Tibial nerve (tissue), 4 donors: ENCODE measurements around the gene FAM209A. TPM values are rescaled to one million over a fixed set of nuclear protein-coding genes. Genes with fewer than 3 reads are reported as not detected.

Experiments used
- DNase-seq, 2 donors: peaks; one replicate each; pipeline ENCODE4 v3.0.0-alpha.2; 2019; ENCODE audit warnings: low spot score in 2 of 2
- H3K27ac ChIP-seq, 4 donors: fragments of 200-600 bp; sonication (generic) in 3 of 4; one replicate each; pipeline ENCODE4 v1.5.1; 2017 to 2019; ENCODE audit warnings: mild to moderate bottlenecking in 1 of 4
- H3K27me3 ChIP-seq, 2 donors: fragments of 200-600 bp; sonication (generic) in 1 of 2; one replicate each; pipeline versions ENCODE4 v1.5.1 to v1.6.0; 2017 to 2019
- H3K36me3 ChIP-seq, 3 donors: fragments of 200-600 bp; sonication (generic); one replicate each; pipeline ENCODE4 v1.5.1; 2018 to 2019
- H3K4me1 ChIP-seq, 4 donors: fragments of 200-600 bp; sonication (generic) in 3 of 4; one replicate each; pipeline ENCODE4 v1.5.1; 2017 to 2019
- H3K4me3 ChIP-seq, 4 donors: fragments of 200-600 bp; sonication (generic) in 3 of 4; one replicate each; pipeline ENCODE4 v1.5.1; 2017 to 2019; ENCODE audit warnings: mild to moderate bottlenecking in 1 of 4, moderate library complexity in 1 of 4
- H3K9me3 ChIP-seq, 4 donors: fragments of 200-600 bp; sonication (generic) in 3 of 4; one replicate each; pipeline ENCODE4 v1.5.1; 2017 to 2019
- CTCF ChIP-seq, 5 experiments: fragments of 200-600 bp in 3 of 5; fragments of 450-650 bp in 2 of 5; sonication (generic) in 3 of 5; IDR thresholded peaks; one replicate each; pipeline ENCODE4 v1.5.1; 2016 to 2019; ENCODE audit warnings: antibody characterized with exemption in 5 of 5, mild to moderate bottlenecking in 3 of 5, moderate library complexity in 2 of 5
- EP300 ChIP-seq, 2 donors: sonication (generic); formaldehyde crosslinking; IDR thresholded peaks; one replicate each; pipeline ENCODE4 v1.6.1; 2017; ENCODE audit warnings: antibody characterized with exemption in 2 of 2, mild to moderate bottlenecking in 1 of 2
- POLR2A ChIP-seq, 2 donors: fragments of 450-650 bp; IDR thresholded peaks; one replicate each; pipeline ENCODE4 v1.6.1; 2017; ENCODE audit warnings: antibody characterized with exemption in 2 of 2, mild to moderate bottlenecking in 2 of 2, moderate library complexity in 2 of 2
- WGBS, 2 donors: methylation state at CpG; one replicate each; pipeline ENCODE4 v1.1.5; 2018; 5-methylcytosine and 5-hydroxymethylcytosine counted together
- total RNA-seq, 4 donors: library from RNA; depleted of rRNA; stranded (reverse); fragments of >200 nt; gene quantifications; one replicate each; pipeline ENCODE4 v1.1.0, GENCODE V29; 2016

FAM209A gene
- total RNA-seq, 4 donors from 2014 or later = not detected

GRCh38 chr20:56517211-56517610 is 7.3 kb upstream of the FAM209A start:
- H3K4me1 ChIP-seq = peaks cover 0 to 4% (median 0%) of the 10 kb centered on the region in 4 donors
- DNase-seq = no peak
- peaks cover 5 to 87% (median 39%) of the 10 kb centered on the region in 3 donors for H3K36me3 ChIP-seq
- no peak overlapping the region for H3K4me3 ChIP-seq
- TF ChIP-seq POLR2A (IDR thresholded peaks at IDR 0.05) = no peak
- TF ChIP-seq EP300 (IDR thresholded peaks at IDR 0.05) = no peak
- no peak for TF ChIP-seq CTCF (IDR thresholded peaks at IDR 0.05)
- H3K9me3 ChIP-seq = peaks cover 0 to 29% (median 6%) of the 10 kb centered on the region in 4 donors
- H3K27ac ChIP-seq = no peak overlapping the region
- 87 to 98% methylated on average over 7 of the region's 7 CpGs for WGBS, 2 donors
- no peaks in the 10 kb centered on the region for H3K27me3 ChIP-seq

GRCh38 chr20:56517641-56518040 is 6.9 kb upstream of the FAM209A start:
- H3K27ac ChIP-seq = no peak overlapping the region
- 82 to 89% methylated on average over 8 of the region's 8 CpGs for WGBS, 2 donors

GRCh38 chr20:56518126-56518525 is 6.4 kb upstream of the FAM209A start:
- peaks cover 5 to 80% (median 39%) of the 10 kb centered on the region in 3 donors for H3K36me3 ChIP-seq
- no peak for DNase-seq
- no peaks in the 10 kb centered on the region for H3K27me3 ChIP-seq
- peaks cover 0 to 30% (median 6%) of the 10 kb centered on the region in 4 donors for H3K9me3 ChIP-seq
- peaks cover 0 to 4% (median 0%) of the 10 kb centered on the region in 4 donors for H3K4me1 ChIP-seq
- no peak overlapping the region for H3K27ac ChIP-seq
- TF ChIP-seq EP300 (IDR thresholded peaks at IDR 0.05) = no peak
- TF ChIP-seq POLR2A (IDR thresholded peaks at IDR 0.05) = no peak
- no peak for TF ChIP-seq CTCF (IDR thresholded peaks at IDR 0.05)
- no peak overlapping the region for H3K4me3 ChIP-seq
- 94 to 95% methylated on average over 14 of the region's 14 CpGs for WGBS, 2 donors

More at GRCh38 chr20:56517641-56518040, 6.9 kb upstream of the FAM209A start:
- no peak for DNase-seq
- H3K4me1 ChIP-seq = peaks cover 0 to 4% (median 0%) of the 10 kb centered on the region in 4 donors
- H3K9me3 ChIP-seq = peaks cover 0 to 30% (median 6%) of the 10 kb centered on the region in 4 donors
- H3K4me3 ChIP-seq = no peak overlapping the region
- H3K27me3 ChIP-seq = no peaks in the 10 kb centered on the region
- TF ChIP-seq POLR2A (IDR thresholded peaks at IDR 0.05) = no peak
- TF ChIP-seq EP300 (IDR thresholded peaks at IDR 0.05) = no peak
- TF ChIP-seq CTCF (IDR thresholded peaks at IDR 0.05) = no peak
- peaks cover 5 to 84% (median 39%) of the 10 kb centered on the region in 3 donors for H3K36me3 ChIP-seq

GRCh38 chr20:56518721-56519398 is 5.7 kb upstream of the FAM209A start:
- Histone ChIP-seq H3K9me3 (peaks cover 0 to 30% (median 6%) of the 10 kb centered on the region in 4 donors), H3K27me3 (no peaks in the 10 kb centered on the region), H3K36me3 (peaks cover 5 to 72% (median 33%) of the 10 kb centered on the region in 3 donors), H3K4me1 (peaks cover 0 to 4% (median 0%) of the 10 kb centered on the region in 4 donors), H3K27ac (no peak overlapping the region), H3K4me3 (no peak overlapping the region)
- WGBS, 2 donors = 93 to 95% methylated on average over 10 of the region's 10 CpGs
- no peak for DNase-seq
- TF ChIP-seq CTCF (IDR thresholded peaks at IDR 0.05) (no peak), POLR2A (IDR thresholded peaks at IDR 0.05) (no peak), EP300 (IDR thresholded peaks at IDR 0.05) (no peak)

GRCh38 chr20:56519551-56519950 is 5.0 kb upstream of the FAM209A start:
- DNase-seq = no peak
- Histone ChIP-seq H3K9me3 (peaks cover 0 to 30% (median 6%) of the 10 kb centered on the region in 4 donors), H3K27me3 (no peaks in the 10 kb centered on the region), H3K4me3 (no peak overlapping the region), H3K4me1 (peaks cover 0 to 4% (median 0%) of the 10 kb centered on the region in 4 donors), H3K36me3 (peaks cover 5 to 66% (median 32%) of the 10 kb centered on the region in 3 donors), H3K27ac (no peak overlapping the region)
- WGBS, 2 donors = 96% methylated on average over 10 of the region's 10 CpGs
- no peak for TF ChIP-seq EP300 (IDR thresholded peaks at IDR 0.05)
- TF ChIP-seq CTCF (IDR thresholded peaks at IDR 0.05) = no peak
- no peak for TF ChIP-seq POLR2A (IDR thresholded peaks at IDR 0.05)
